Testis (tissue), 3 donors: ENCODE data around the gene IER5. TPM values are rescaled to one million over a fixed set of nuclear protein-coding genes. Genes with fewer than 3 reads are reported as not detected.

Experiments
- DNase-seq: peaks from one replicate; pipeline ENCODE4 v3.0.0-alpha.2; 2019
- H3K27ac ChIP-seq, 2 donors: fragments of 200-600 bp; sonication (generic); one replicate each; pipeline ENCODE4 v1.5.1; 2019
- H3K27me3 ChIP-seq: fragments of 200-600 bp; sonication (generic); one replicate; pipeline ENCODE4 v1.5.1; 2019
- H3K36me3 ChIP-seq: fragments of 200-600 bp; sonication (generic); one replicate; pipeline ENCODE4 v1.5.1; 2017; ENCODE audit warnings: low read depth; ENCODE audit errors: missing control alignments
- H3K4me1 ChIP-seq: fragments of 200-600 bp; sonication (generic); one replicate; pipeline ENCODE4 v1.5.1; 2019
- H3K4me3 ChIP-seq, 2 donors: fragments of 200-600 bp; sonication (generic); one replicate each; pipeline ENCODE4 v1.5.1; 2017 to 2019
- H3K9me3 ChIP-seq: fragments of 200-600 bp; sonication (generic); one replicate; pipeline ENCODE4 v1.5.1; 2017
- CTCF ChIP-seq, 3 experiments: fragments of 450-650 bp in 2 of 3; fragments of 200-600 bp in 1 of 3; sonication (generic) in 1 of 3; IDR thresholded peaks; one replicate each; pipeline ENCODE4 v1.5.1; 2016 to 2019; ENCODE audit warnings: antibody characterized with exemption in 3 of 3, mild to moderate bottlenecking in 2 of 3, moderate library complexity in 1 of 3
- POLR2A ChIP-seq: fragments of 450-650 bp; IDR thresholded peaks from one replicate; pipeline ENCODE4 v1.6.1; 2017; ENCODE audit warnings: antibody characterized with exemption, mild to moderate bottlenecking, moderate library complexity
- WGBS, 2 donors: methylation state at CpG; one replicate each; pipeline ENCODE4 v1.1.5; 2018; 5-methylcytosine and 5-hydroxymethylcytosine counted together
- intact Hi-C: fragments of 100-400 bp; cut with DNase I; formaldehyde crosslinking; loops from one replicate; pipeline ENCODE4 v1.15.1; 2023; ENCODE audit warnings: low total_unique reads
- polyA plus RNA-seq: library from polyadenylated mRNA; stranded (reverse); fragments of 350-450 nt; fragmentation: Illumina TruSeq; extraction: RNeasy Lipid Tissue Mini Kit (QIAGEN cat#74804); gene quantifications from one replicate; pipeline ENCODE4 v1.2.3, GENCODE V29; 2014; ENCODE audit warnings: low read depth, low replicate concordance; ENCODE audit not compliant: insufficient read depth
- total RNA-seq, 2 donors: library from RNA; depleted of rRNA; stranded (reverse); fragments of >200 nt; gene quantifications; one replicate each; pipeline ENCODE4 v1.2.3, GENCODE V29; 2016

Gene IER5
- total and polyA plus RNA-seq, 3 donors from 2014 or later = 7.1 to 13.3 (median 10.3) TPM

GRCh38 chr1:181095763-181096184, 7.3 kb downstream of the IER5 start:
- no peak for DNase-seq
- intact Hi-C loops = no loop called here
- Histone ChIP-seq H3K36me3 (no peaks in the 10 kb centered on the region), H3K9me3 (no peaks in the 10 kb centered on the region), H3K4me1 (peaks cover 50% of the 10 kb centered on the region), H3K27me3 (no peaks in the 10 kb centered on the region), H3K4me3 (no peak overlapping the region), H3K27ac (peak overlapping the region in 1 of 2 donors; percentile 75)
- WGBS, 2 donors = 53 to 56% methylated on average over 5 of the region's 5 CpGs
- no peak for TF ChIP-seq POLR2A
- TF ChIP-seq CTCF (IDR thresholded peaks at IDR 0.05) = no peak

- WGBS, 2 donors = 26 to 41% methylated on average over 7 of the region's 7 CpGs
- intact Hi-C loops = no loop called here
- no peak for TF ChIP-seq POLR2A
- no peak for TF ChIP-seq CTCF (IDR thresholded peaks at IDR 0.05)
- Histone ChIP-seq H3K4me1 (peaks cover 56% of the 10 kb centered on the region), H3K4me3 (no peak overlapping the region), H3K9me3 (no peaks in the 10 kb centered on the region), H3K27ac (peak overlapping the region in 1 of 2 donors; percentile 75), H3K36me3 (no peaks in the 10 kb centered on the region), H3K27me3 (no peaks in the 10 kb centered on the region)
- no peak for DNase-seq
Observed at GRCh38 chr1:181097242-181097641, 8.7 kb downstream of the IER5 start.

- H3K4me3 ChIP-seq = no peak overlapping the region
- peaks cover 74% of the 10 kb centered on the region for H3K4me1 ChIP-seq
- DNase-seq = no peak
- no peaks in the 10 kb centered on the region for H3K9me3 ChIP-seq
- intact Hi-C loops = no loop called here
- TF ChIP-seq POLR2A = no peak
- TF ChIP-seq CTCF (IDR thresholded peaks at IDR 0.05) = no peak
- H3K36me3 ChIP-seq = no peaks in the 10 kb centered on the region
- H3K27me3 ChIP-seq = no peaks in the 10 kb centered on the region
- 41% methylated on average over 11 of the region's 11 CpGs for WGBS, 2 donors
- H3K27ac ChIP-seq = peak overlapping the region in 1 of 2 donors; percentile 41
Observed at GRCh38 chr1:181099152-181100014, 10.9 kb downstream of the IER5 start.

- Histone ChIP-seq H3K27ac (peak overlapping the region in 1 of 2 donors; percentile 41), H3K4me3 (no peak overlapping the region), H3K36me3 (no peaks in the 10 kb centered on the region), H3K27me3 (no peaks in the 10 kb centered on the region), H3K4me1 (peaks cover 72% of the 10 kb centered on the region), H3K9me3 (no peaks in the 10 kb centered on the region)
- DNase-seq = no peak
- no peak for TF ChIP-seq POLR2A
- TF ChIP-seq CTCF (IDR thresholded peaks at IDR 0.05) = no peak
- WGBS, 2 donors = 42 to 43% methylated on average over 10 of the region's 10 CpGs
- intact Hi-C loops = no loop called here
Observed at GRCh38 chr1:181100015-181100905, 11.8 kb downstream of the IER5 start.
